Ishikawa (cell line): Measurements from ENCODE around the gene RGS7.

ENCODE experiments used
- CEBPB ChIP-seq: IDR thresholded peaks from 2 replicates; pipeline ENCODE4 v1.6.1; 2012
- CREB1 ChIP-seq: IDR thresholded peaks from 2 replicates; pipeline ENCODE4 v1.6.1; 2012; ENCODE audit warnings: low read depth
- EGR1 ChIP-seq: IDR thresholded peaks from 2 replicates; pipeline ENCODE4 v1.6.1; 2012
- EP300 ChIP-seq: IDR thresholded peaks from 2 replicates; pipeline ENCODE4 v1.6.1; 2012; ENCODE audit warnings: borderline replicate concordance
- FOXM1 ChIP-seq: IDR thresholded peaks from 2 replicates; pipeline ENCODE4 v1.6.1; 2012; ENCODE audit warnings: low read depth, borderline replicate concordance
- NFIC ChIP-seq: IDR thresholded peaks from 2 replicates; pipeline ENCODE4 v1.6.1; 2012
- RAD21 ChIP-seq: IDR thresholded peaks from 2 replicates; pipeline ENCODE4 v1.6.1; 2012; ENCODE audit warnings: low read depth
- TAF1 ChIP-seq: IDR thresholded peaks from 2 replicates; pipeline ENCODE4 v1.6.1; 2012; ENCODE audit warnings: low read depth, mild to moderate bottlenecking
- TCF12 ChIP-seq: IDR thresholded peaks from 2 replicates; pipeline ENCODE4 v1.6.1; 2012; ENCODE audit warnings: low read depth
- TEAD4 ChIP-seq: IDR thresholded peaks from 2 replicates; pipeline ENCODE4 v1.6.1; 2012
- YY1 ChIP-seq: IDR thresholded peaks from 2 replicates; pipeline ENCODE4 v1.6.1; 2012; ENCODE audit warnings: low read depth
- ZBTB7A ChIP-seq: IDR thresholded peaks from 2 replicates; pipeline ENCODE4 v1.6.1; 2012; ENCODE audit warnings: low read depth
- TF ChIP-seq, protein P1 (sequence below): IDR thresholded peaks from 2 replicates; pipeline ENCODE4 v1.6.1; 2012
- TF ChIP-seq, protein P2 (sequence below): IDR thresholded peaks from 2 replicates; pipeline ENCODE4 v1.6.1; 2012; ENCODE audit warnings: low read depth, mild to moderate bottlenecking
- TF ChIP-seq, protein P3 (sequence below): IDR thresholded peaks from 2 replicates; pipeline ENCODE4 v1.6.1; 2012

RGS7 gene

DNA sequence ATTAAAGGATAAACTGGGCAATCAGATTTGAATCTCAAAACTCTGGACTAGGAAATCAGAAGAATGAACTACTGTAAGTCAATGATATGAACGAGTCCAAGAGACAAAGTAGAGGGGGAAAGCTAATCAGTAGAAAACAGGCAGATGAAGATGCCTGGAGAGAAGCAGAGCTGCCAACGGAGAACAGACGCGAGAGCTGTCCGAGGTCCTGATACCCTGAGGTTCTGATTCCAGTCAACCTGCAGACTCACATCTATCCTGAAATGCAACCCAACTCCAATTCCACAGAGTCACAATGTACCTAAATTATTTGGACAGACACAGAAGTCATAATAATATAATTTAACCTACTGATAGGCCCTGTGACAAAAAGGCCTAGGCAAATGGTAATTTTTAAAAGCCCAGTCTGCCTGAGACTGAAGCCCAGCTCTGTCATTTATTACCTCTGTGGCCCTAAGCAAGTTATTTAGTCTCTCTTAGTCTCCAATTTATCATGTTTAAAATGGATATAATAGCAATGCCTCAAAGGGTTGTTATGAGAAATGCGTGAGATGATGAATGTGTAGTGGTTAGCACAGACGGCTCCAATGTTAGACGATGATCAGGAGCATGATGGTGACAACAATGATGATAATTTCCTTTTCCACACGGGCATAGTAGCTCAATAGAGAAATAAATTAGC is 33.4 kb downstream of the RGS7 start:
- TF ChIP-seq, protein P1, sequence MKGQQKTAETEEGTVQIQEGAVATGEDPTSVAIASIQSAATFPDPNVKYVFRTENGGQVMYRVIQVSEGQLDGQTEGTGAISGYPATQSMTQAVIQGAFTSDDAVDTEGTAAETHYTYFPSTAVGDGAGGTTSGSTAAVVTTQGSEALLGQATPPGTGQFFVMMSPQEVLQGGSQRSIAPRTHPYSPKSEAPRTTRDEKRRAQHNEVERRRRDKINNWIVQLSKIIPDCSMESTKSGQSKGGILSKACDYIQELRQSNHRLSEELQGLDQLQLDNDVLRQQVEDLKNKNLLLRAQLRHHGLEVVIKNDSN: no peak
- TF ChIP-seq, protein P2, sequence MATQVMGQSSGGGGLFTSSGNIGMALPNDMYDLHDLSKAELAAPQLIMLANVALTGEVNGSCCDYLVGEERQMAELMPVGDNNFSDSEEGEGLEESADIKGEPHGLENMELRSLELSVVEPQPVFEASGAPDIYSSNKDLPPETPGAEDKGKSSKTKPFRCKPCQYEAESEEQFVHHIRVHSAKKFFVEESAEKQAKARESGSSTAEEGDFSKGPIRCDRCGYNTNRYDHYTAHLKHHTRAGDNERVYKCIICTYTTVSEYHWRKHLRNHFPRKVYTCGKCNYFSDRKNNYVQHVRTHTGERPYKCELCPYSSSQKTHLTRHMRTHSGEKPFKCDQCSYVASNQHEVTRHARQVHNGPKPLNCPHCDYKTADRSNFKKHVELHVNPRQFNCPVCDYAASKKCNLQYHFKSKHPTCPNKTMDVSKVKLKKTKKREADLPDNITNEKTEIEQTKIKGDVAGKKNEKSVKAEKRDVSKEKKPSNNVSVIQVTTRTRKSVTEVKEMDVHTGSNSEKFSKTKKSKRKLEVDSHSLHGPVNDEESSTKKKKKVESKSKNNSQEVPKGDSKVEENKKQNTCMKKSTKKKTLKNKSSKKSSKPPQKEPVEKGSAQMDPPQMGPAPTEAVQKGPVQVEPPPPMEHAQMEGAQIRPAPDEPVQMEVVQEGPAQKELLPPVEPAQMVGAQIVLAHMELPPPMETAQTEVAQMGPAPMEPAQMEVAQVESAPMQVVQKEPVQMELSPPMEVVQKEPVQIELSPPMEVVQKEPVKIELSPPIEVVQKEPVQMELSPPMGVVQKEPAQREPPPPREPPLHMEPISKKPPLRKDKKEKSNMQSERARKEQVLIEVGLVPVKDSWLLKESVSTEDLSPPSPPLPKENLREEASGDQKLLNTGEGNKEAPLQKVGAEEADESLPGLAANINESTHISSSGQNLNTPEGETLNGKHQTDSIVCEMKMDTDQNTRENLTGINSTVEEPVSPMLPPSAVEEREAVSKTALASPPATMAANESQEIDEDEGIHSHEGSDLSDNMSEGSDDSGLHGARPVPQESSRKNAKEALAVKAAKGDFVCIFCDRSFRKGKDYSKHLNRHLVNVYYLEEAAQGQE: peak; percentile 88
- TF ChIP-seq EP300 (no peak), TCF12 (no peak)

DNA sequence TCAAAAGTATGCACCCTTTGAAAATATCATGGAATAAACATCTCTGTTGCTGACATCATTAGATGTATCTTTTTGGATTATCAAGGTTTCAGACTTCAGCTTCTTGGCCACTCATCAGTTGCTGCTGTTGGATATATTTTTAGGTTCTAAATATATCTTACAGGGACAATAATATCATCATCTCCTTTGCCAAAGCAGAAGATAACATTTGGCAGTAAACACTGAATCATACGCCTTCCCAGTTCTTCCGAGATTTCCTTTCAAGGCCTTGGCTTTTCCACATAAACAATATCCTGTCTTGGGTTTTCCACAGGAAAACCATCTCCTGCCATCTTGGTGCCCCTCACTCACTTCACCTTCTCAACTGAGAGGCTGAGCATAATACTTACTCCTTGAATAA is 39.3 kb downstream of the RGS7 start:
- TF ChIP-seq YY1 (no peak), CREB1 (no peak), EGR1 (no peak), TCF12 (no peak)

DNA sequence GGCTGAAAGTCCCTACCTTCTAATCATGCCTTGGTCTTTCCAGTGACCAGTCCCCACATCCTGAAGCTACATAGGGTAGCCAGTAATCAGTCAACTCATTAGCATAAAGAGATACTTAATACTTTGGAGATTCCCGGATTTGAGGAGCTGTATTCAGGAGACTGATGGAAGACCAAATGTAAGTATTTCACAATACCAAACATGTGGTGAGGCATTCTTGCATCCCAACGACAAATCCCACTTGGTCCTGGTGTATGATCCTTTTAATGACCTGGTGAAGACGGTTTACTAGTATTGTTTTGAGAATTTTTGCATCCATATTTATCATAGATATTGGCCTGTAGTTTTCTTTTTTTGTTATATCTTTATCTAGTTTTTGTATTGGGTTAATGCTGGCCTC is 40.6 kb downstream of the RGS7 start:
- TF ChIP-seq FOXM1 (no peak), TCF12 (no peak), TAF1 (no peak), NFIC (no peak), YY1 (no peak)
- TF ChIP-seq, protein P1: no peak

DNA sequence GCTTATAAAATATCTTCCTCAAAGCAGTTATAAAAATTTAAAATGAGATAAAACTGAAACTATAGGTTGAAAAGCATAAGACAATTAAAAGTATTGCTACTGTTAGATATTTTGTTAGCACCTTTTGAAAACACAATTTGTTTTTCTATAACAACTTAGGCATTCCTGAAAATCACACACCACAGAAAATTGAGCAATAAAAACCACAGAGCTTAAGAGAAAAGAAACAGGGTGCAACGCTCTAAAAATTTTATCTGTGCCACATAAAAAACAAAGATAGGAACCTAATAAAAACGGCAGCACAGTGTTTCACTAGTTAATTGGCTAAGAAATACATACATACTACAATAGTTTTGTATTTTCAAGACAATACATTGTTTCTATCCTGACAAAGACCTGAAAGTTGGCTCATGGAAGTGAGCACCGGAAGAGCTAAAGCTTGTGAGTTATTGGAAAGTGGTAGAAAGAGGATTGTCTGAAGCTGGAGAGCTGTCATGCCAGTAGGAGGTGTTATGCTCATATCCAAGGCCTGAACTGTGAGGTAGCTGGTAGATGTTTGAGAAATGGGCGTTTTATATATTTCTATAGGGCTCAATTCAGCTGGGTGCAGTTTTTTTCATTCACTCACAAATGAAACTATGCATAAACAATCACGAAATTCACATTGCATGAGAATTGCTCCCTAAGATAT is 45.8 kb downstream of the RGS7 start:
- no peak for TF ChIP-seq CEBPB
- TF ChIP-seq, protein P2: no peak
- no peak for TF ChIP-seq CREB1
- TF ChIP-seq TCF12: no peak
- TF ChIP-seq FOXM1: no peak
- TF ChIP-seq, protein P1: no peak
- TF ChIP-seq ZBTB7A: no peak
- no peak for TF ChIP-seq TAF1
- TF ChIP-seq NFIC: no peak
- TF ChIP-seq, protein P3, sequence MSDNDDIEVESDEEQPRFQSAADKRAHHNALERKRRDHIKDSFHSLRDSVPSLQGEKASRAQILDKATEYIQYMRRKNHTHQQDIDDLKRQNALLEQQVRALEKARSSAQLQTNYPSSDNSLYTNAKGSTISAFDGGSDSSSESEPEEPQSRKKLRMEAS: no peak

DNA sequence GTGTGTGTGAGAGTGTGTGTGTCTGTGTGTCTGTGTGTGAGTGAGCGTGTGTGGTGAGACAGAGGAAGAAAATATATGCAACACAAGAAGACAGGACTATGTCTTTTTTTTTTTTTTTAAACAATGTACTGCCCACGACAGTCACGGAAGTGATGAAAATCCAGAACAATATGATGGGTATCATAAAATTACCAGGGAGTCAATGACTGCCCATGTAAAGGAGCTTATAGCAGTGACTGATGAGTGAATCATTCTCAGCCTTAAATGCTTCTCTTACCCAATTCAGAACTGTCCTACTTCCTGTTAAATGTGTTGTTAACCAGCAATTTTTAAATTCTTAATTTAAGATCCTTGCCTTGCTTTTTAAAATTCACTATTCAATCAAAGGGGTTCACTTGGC is 46.6 kb downstream of the RGS7 start:
- TF ChIP-seq CEBPB (no peak), EGR1 (no peak), CREB1 (no peak), TAF1 (no peak), EP300 (no peak), YY1 (no peak), ZBTB7A (no peak), RAD21 (no peak), NFIC (no peak), TEAD4 (no peak), TCF12 (no peak), FOXM1 (no peak)
- TF ChIP-seq, protein P3: no peak
- TF ChIP-seq, protein P2: no peak
- TF ChIP-seq, protein P1: no peak
